Tibial nerve (tissue), 4 donors: Measurements from ENCODE around the gene ARRB1. TPM values are rescaled to one million over a fixed set of nuclear protein-coding genes. Genes with fewer than 3 reads are reported as not detected.

Experiments used
- DNase-seq, 2 donors: peaks; one replicate each; pipeline ENCODE4 v3.0.0-alpha.2; 2019; ENCODE audit warnings: low spot score in 2 of 2
- H3K27ac ChIP-seq, 4 donors: fragments of 200-600 bp; sonication (generic) in 3 of 4; one replicate each; pipeline ENCODE4 v1.5.1; 2017 to 2019; ENCODE audit warnings: mild to moderate bottlenecking in 1 of 4
- H3K27me3 ChIP-seq, 2 donors: fragments of 200-600 bp; sonication (generic) in 1 of 2; one replicate each; pipeline versions ENCODE4 v1.5.1 to v1.6.0; 2017 to 2019
- H3K36me3 ChIP-seq, 3 donors: fragments of 200-600 bp; sonication (generic); one replicate each; pipeline ENCODE4 v1.5.1; 2018 to 2019
- H3K4me1 ChIP-seq, 4 donors: fragments of 200-600 bp; sonication (generic) in 3 of 4; one replicate each; pipeline ENCODE4 v1.5.1; 2017 to 2019
- H3K4me3 ChIP-seq, 4 donors: fragments of 200-600 bp; sonication (generic) in 3 of 4; one replicate each; pipeline ENCODE4 v1.5.1; 2017 to 2019; ENCODE audit warnings: mild to moderate bottlenecking in 1 of 4, moderate library complexity in 1 of 4
- H3K9me3 ChIP-seq, 4 donors: fragments of 200-600 bp; sonication (generic) in 3 of 4; one replicate each; pipeline ENCODE4 v1.5.1; 2017 to 2019
- CTCF ChIP-seq, 5 experiments: fragments of 200-600 bp in 3 of 5; fragments of 450-650 bp in 2 of 5; sonication (generic) in 3 of 5; IDR thresholded peaks; one replicate each; pipeline ENCODE4 v1.5.1; 2016 to 2019; ENCODE audit warnings: antibody characterized with exemption in 5 of 5, mild to moderate bottlenecking in 3 of 5, moderate library complexity in 2 of 5
- EP300 ChIP-seq, 2 donors: sonication (generic); formaldehyde crosslinking; IDR thresholded peaks; one replicate each; pipeline ENCODE4 v1.6.1; 2017; ENCODE audit warnings: antibody characterized with exemption in 2 of 2, mild to moderate bottlenecking in 1 of 2
- POLR2A ChIP-seq, 2 donors: fragments of 450-650 bp; IDR thresholded peaks; one replicate each; pipeline ENCODE4 v1.6.1; 2017; ENCODE audit warnings: antibody characterized with exemption in 2 of 2, mild to moderate bottlenecking in 2 of 2, moderate library complexity in 2 of 2
- WGBS, 2 donors: methylation state at CpG; one replicate each; pipeline ENCODE4 v1.1.5; 2018; 5-methylcytosine and 5-hydroxymethylcytosine counted together
- total RNA-seq, 4 donors: library from RNA; depleted of rRNA; stranded (reverse); fragments of >200 nt; gene quantifications; one replicate each; pipeline ENCODE4 v1.1.0, GENCODE V29; 2016

ARRB1 gene
- total RNA-seq, 4 donors from 2014 or later, result 38.2 to 68.1 (median 45.8) TPM

- H3K4me3 ChIP-seq, result no peak overlapping the region
- peak overlapping the region in 3 of 4 donors; percentile 50 to 95 (median 92) for H3K27ac ChIP-seq
- 44 to 45% methylated on average over 8 of the region's 8 CpGs for WGBS, 2 donors
- peaks cover 0 to 97% (median 65%) of the 10 kb centered on the region in 4 donors for H3K4me1 ChIP-seq
- no peaks in the 10 kb centered on the region for H3K36me3 ChIP-seq
- DNase-seq, result no peak
- H3K9me3 ChIP-seq, result no peaks in the 10 kb centered on the region
- no peaks in the 10 kb centered on the region for H3K27me3 ChIP-seq
- peak in 1 of 2 donors; percentile 6 for TF ChIP-seq EP300 (IDR thresholded peaks at IDR 0.05)
- no peak for TF ChIP-seq POLR2A (IDR thresholded peaks at IDR 0.05)
These were observed 3.5 kb downstream of the ARRB1 start for GRCh38 chr11:75347781-75348566.

- H3K27ac ChIP-seq, result peak overlapping the region in 3 of 4 donors; percentile 50 to 95 (median 78)
- H3K4me1 ChIP-seq, result peaks cover 0 to 97% (median 72%) of the 10 kb centered on the region in 4 donors
- no peak for DNase-seq
- no peaks in the 10 kb centered on the region for H3K27me3 ChIP-seq
- H3K9me3 ChIP-seq, result no peaks in the 10 kb centered on the region
- no peak overlapping the region for H3K4me3 ChIP-seq
- 47 to 51% methylated on average over 9 to 11 of the region's 11 CpGs for WGBS, 2 donors
- no peak for TF ChIP-seq POLR2A (IDR thresholded peaks at IDR 0.05)
- TF ChIP-seq EP300 (IDR thresholded peaks at IDR 0.05), result no peak
- TF ChIP-seq CTCF (IDR thresholded peaks at IDR 0.05), result no peak
- no peaks in the 10 kb centered on the region for H3K36me3 ChIP-seq
These were observed 4.4 kb downstream of the ARRB1 start for GRCh38 chr11:75346912-75347647.

GRCh38 chr11:75346296-75346695, 5.2 kb downstream of the ARRB1 start:
- no peak for DNase-seq
- H3K27ac ChIP-seq, result peak overlapping the region in 3 of 4 donors; percentile 34 to 95 (median 78)
- no peaks in the 10 kb centered on the region for H3K36me3 ChIP-seq
- peaks cover 0 to 100% (median 80%) of the 10 kb centered on the region in 4 donors for H3K4me1 ChIP-seq
- no peak overlapping the region for H3K4me3 ChIP-seq
- no peaks in the 10 kb centered on the region for H3K27me3 ChIP-seq
- H3K9me3 ChIP-seq, result no peaks in the 10 kb centered on the region
- WGBS, 2 donors, result 93 to 98% methylated on average over 4 of the region's 4 CpGs
- no peak for TF ChIP-seq POLR2A (IDR thresholded peaks at IDR 0.05)
- no peak for TF ChIP-seq CTCF (IDR thresholded peaks at IDR 0.05)
- no peak for TF ChIP-seq EP300 (IDR thresholded peaks at IDR 0.05)

GRCh38 chr11:75345455-75346160, 5.9 kb downstream of the ARRB1 start:
- Histone ChIP-seq H3K4me1 (peaks cover 0 to 100% (median 86%) of the 10 kb centered on the region in 4 donors), H3K9me3 (no peaks in the 10 kb centered on the region), H3K4me3 (no peak overlapping the region), H3K27me3 (no peaks in the 10 kb centered on the region), H3K27ac (peak overlapping the region in 2 of 4 donors; percentile 78 to 95), H3K36me3 (no peaks in the 10 kb centered on the region)
- DNase-seq, result no peak
- WGBS, 2 donors, result 67 to 76% methylated on average over 7 to 8 of the region's 8 CpGs
- TF ChIP-seq POLR2A (IDR thresholded peaks at IDR 0.05) (no peak), EP300 (IDR thresholded peaks at IDR 0.05) (no peak), CTCF (IDR thresholded peaks at IDR 0.05) (no peak)

- H3K27ac ChIP-seq, result peak overlapping the region in 3 of 4 donors; percentile 70 to 95 (median 78)
- H3K9me3 ChIP-seq, result no peaks in the 10 kb centered on the region
- no peaks in the 10 kb centered on the region for H3K36me3 ChIP-seq
- H3K27me3 ChIP-seq, result no peaks in the 10 kb centered on the region
- H3K4me1 ChIP-seq, result peaks cover 0 to 100% (median 88%) of the 10 kb centered on the region in 4 donors
- DNase-seq, result no peak
- TF ChIP-seq POLR2A (IDR thresholded peaks at IDR 0.05), result no peak
- TF ChIP-seq CTCF (IDR thresholded peaks at IDR 0.05), result no peak
- TF ChIP-seq EP300 (IDR thresholded peaks at IDR 0.05), result no peak
- H3K4me3 ChIP-seq, result no peak overlapping the region
- WGBS, 2 donors, result 40 to 53% methylated on average over 9 to 11 of the region's 11 CpGs
These were observed 6.6 kb downstream of the ARRB1 start for GRCh38 chr11:75344761-75345454.
